HepG2 (cell line): ENCODE measurements around the gene RBMS2. TPM values are rescaled to one million over a fixed set of nuclear protein-coding genes. Genes with fewer than 3 reads are reported as not detected.

ENCODE experiments used
- ARNT2 ChIP-seq: sonication (generic); formaldehyde crosslinking; IDR thresholded peaks from 2 replicates; pipeline ENCODE4 v1.8.0; 2022; ENCODE audit warnings: mild to moderate bottlenecking, low read depth, missing genetic modification reagents, moderate library complexity
- ATF1 ChIP-seq: IDR thresholded peaks from 2 replicates; pipeline ENCODE4 v1.6.1; 2016; ENCODE audit warnings: mild to moderate bottlenecking, control low read depth
- KLF12 ChIP-seq: sonication (generic); formaldehyde crosslinking; IDR thresholded peaks from 2 replicates; pipeline ENCODE4 v1.4.0; 2020; ENCODE audit warnings: missing genetic modification reagents, borderline replicate concordance
- NCOA1 ChIP-seq: sonication (generic); formaldehyde crosslinking; IDR thresholded peaks from 2 replicates; pipeline ENCODE4 v1.9.0; 2021; ENCODE audit warnings: missing genetic modification reagents
- NFE2 ChIP-seq: sonication (generic); formaldehyde crosslinking; IDR thresholded peaks from 2 replicates; pipeline ENCODE4 v1.4.0; 2020; ENCODE audit warnings: missing genetic modification reagents
- NFIC ChIP-seq: IDR thresholded peaks from 2 replicates; pipeline ENCODE4 v1.6.1; 2012; ENCODE audit warnings: mild to moderate bottlenecking, low read length, inconsistent platforms
- NFYB ChIP-seq: sonication (generic); formaldehyde crosslinking; IDR thresholded peaks from 2 replicates; pipeline ENCODE4 v1.4.0; 2020; ENCODE audit warnings: missing genetic modification reagents
- PHF21A ChIP-seq: sonication (generic); formaldehyde crosslinking; IDR thresholded peaks from 2 replicates; pipeline ENCODE4 v1.5.0; 2020; ENCODE audit warnings: mild to moderate bottlenecking, missing genetic modification reagents
- SOX13 ChIP-seq, 3 experiments: fragments of 450-650 bp in 1 of 3; sonication (generic) in 1 of 3; formaldehyde crosslinking in 1 of 3; IDR thresholded peaks in 2 of 3; conservative IDR thresholded peaks in 1 of 3; 2 replicates each; pipeline versions ENCODE4 v1.5.0 to v1.6.1; 2016 to 2020; ENCODE audit warnings: antibody characterized with exemption in 1 of 3, mild to moderate bottlenecking in 1 of 3, missing compliant biosample characterization in 1 of 3, missing genetic modification reagents in 1 of 3, moderate library complexity in 1 of 3
- SPEN ChIP-seq: sonication (generic); formaldehyde crosslinking; IDR thresholded peaks from 2 replicates; pipeline ENCODE4 v1.5.1; 2020; ENCODE audit warnings: low read depth, mild to moderate bottlenecking, missing genetic modification reagents
- TEAD2 ChIP-seq: sonication (generic); formaldehyde crosslinking; IDR thresholded peaks from 2 replicates; pipeline ENCODE4 v1.9.0; 2021; ENCODE audit warnings: missing genetic modification reagents
- ZNF317 ChIP-seq: sonication (generic); formaldehyde crosslinking; IDR thresholded peaks from 2 replicates; pipeline ENCODE4 v1.5.0; 2020; ENCODE audit warnings: mild to moderate bottlenecking, missing genetic modification reagents
- ZNF33A ChIP-seq: sonication (generic); formaldehyde crosslinking; IDR thresholded peaks from 2 replicates; pipeline ENCODE4 v1.5.1; 2020; ENCODE audit warnings: missing genetic modification reagents, mild to moderate bottlenecking, moderate library complexity, borderline replicate concordance
- ZNF792 ChIP-seq: IDR thresholded peaks from 2 replicates; pipeline ENCODE4 v1.6.1; 2016
- polyA plus RNA-seq, 8 experiments: library from polyadenylated mRNA; depleted of rRNA in 3 of 8; stranded (reverse) in 7 of 8; unstranded in 1 of 8; fragments of >200 nt; fragmentation: Illumina TruSeq in 4 of 8; extraction: Trizol in 4 of 8; gene quantifications; 2 replicates each; pipeline versions ENCODE4 v1.2.1 to v1.2.3, GENCODE V29; 2011 to 2016; ENCODE audit warnings: low read depth in 4 of 8, missing spikeins in 1 of 8, mixed read lengths in 1 of 8; ENCODE audit not compliant: insufficient read depth in 1 of 8
- total RNA-seq, 5 experiments: library from RNA; depleted of rRNA; stranded (reverse); fragments of >200 nt; fragmentation: Illumina TruSeq; extraction: Trizol; gene quantifications; 2 replicates each; pipeline ENCODE4 v1.2.3, GENCODE V29; 2016; ENCODE audit warnings: low read depth in 1 of 5
- TF ChIP-seq, protein P1 (sequence below): sonication (generic); formaldehyde crosslinking; IDR thresholded peaks from 2 replicates; pipeline ENCODE4 v1.5.0; 2020; ENCODE audit warnings: missing genetic modification reagents
- TF ChIP-seq, protein P2 (sequence below): sonication (generic); formaldehyde crosslinking; IDR thresholded peaks from 2 replicates; pipeline ENCODE4 v1.5.0; 2020; ENCODE audit warnings: mild to moderate bottlenecking, missing genetic modification reagents, borderline replicate concordance
- TF ChIP-seq, protein P3 (sequence below): sonication (generic); formaldehyde crosslinking; IDR thresholded peaks from 2 replicates; pipeline ENCODE4 v1.5.1; 2020; ENCODE audit warnings: missing genetic modification reagents, mild to moderate bottlenecking, borderline replicate concordance
- TF ChIP-seq, protein P4 (sequence below): sonication (generic); formaldehyde crosslinking; IDR thresholded peaks from 2 replicates; pipeline ENCODE4 v1.5.0; 2020; ENCODE audit warnings: mild to moderate bottlenecking, missing genetic modification reagents
- TF ChIP-seq, protein P5 (sequence below): sonication (generic); formaldehyde crosslinking; conservative IDR thresholded peaks from 2 replicates; pipeline ENCODE4 v1.8.0; 2022; ENCODE audit warnings: mild to moderate bottlenecking, moderate library complexity, missing genetic modification reagents

RBMS2 gene
- total and polyA plus RNA-seq, 2 of the 13 experiments (the other 11 are each of a cell fraction or from before 2014, with no cell fraction given) = 0.53 to 7.4 TPM

DNA sequence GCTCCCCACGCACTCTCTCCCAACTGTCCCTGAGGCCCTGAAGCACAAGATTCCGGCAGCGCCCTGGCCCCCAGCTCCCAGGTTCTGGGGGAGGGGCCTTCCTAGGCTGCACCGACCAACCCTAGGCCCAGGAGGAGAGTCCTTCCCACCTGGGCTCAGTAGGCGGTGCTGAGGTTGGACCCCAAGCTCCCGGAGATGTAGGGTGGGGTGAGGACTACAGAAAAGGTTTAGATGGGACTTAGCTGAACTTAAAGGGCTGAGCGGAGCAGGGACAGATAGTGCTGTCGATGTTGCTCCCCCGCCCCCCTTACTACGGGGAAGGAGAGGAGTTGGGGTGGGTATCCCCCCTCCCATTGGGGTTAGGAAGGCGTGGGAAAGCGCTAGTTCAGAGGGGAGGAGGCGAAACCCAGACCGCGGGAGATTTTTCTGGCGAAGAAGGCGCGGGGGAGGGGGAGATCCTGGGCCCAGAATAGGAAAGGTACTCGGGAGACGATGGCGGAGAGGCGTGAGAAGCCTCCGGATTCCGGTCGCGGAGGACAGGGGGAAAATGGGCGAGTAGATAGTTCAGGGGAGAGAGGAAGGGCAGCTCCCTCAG lies 112.7 kb downstream of the RBMS2 start (continued):
- TF ChIP-seq, protein P1, sequence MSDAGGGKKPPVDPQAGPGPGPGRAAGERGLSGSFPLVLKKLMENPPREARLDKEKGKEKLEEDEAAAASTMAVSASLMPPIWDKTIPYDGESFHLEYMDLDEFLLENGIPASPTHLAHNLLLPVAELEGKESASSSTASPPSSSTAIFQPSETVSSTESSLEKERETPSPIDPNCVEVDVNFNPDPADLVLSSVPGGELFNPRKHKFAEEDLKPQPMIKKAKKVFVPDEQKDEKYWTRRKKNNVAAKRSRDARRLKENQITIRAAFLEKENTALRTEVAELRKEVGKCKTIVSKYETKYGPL = no peak
- 0 out of 2 replicates have a peak, but pooled peaks have one; percentile 31 for TF ChIP-seq NFYB (CRISPR knock-in tag)
- no peak for TF ChIP-seq PHF21A (CRISPR knock-in tag)
- no peak for TF ChIP-seq KLF12 (CRISPR knock-in tag)
- TF ChIP-seq, protein P2, sequence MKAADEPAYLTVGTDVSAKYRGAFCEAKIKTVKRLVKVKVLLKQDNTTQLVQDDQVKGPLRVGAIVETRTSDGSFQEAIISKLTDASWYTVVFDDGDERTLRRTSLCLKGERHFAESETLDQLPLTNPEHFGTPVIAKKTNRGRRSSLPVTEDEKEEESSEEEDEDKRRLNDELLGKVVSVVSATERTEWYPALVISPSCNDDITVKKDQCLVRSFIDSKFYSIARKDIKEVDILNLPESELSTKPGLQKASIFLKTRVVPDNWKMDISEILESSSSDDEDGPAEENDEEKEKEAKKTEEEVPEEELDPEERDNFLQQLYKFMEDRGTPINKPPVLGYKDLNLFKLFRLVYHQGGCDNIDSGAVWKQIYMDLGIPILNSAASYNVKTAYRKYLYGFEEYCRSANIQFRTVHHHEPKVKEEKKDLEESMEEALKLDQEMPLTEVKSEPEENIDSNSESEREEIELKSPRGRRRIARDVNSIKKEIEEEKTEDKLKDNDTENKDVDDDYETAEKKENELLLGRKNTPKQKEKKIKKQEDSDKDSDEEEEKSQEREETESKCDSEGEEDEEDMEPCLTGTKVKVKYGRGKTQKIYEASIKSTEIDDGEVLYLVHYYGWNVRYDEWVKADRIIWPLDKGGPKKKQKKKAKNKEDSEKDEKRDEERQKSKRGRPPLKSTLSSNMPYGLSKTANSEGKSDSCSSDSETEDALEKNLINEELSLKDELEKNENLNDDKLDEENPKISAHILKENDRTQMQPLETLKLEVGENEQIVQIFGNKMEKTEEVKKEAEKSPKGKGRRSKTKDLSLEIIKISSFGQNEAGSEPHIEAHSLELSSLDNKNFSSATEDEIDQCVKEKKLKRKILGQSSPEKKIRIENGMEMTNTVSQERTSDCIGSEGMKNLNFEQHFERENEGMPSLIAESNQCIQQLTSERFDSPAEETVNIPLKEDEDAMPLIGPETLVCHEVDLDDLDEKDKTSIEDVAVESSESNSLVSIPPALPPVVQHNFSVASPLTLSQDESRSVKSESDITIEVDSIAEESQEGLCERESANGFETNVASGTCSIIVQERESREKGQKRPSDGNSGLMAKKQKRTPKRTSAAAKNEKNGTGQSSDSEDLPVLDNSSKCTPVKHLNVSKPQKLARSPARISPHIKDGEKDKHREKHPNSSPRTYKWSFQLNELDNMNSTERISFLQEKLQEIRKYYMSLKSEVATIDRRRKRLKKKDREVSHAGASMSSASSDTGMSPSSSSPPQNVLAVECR = no peak
- TF ChIP-seq SPEN (CRISPR knock-in tag) = 0 out of 2 replicates have a peak, but pooled peaks have one; percentile 0
- no peak for TF ChIP-seq NFIC
- TF ChIP-seq, protein P3, sequence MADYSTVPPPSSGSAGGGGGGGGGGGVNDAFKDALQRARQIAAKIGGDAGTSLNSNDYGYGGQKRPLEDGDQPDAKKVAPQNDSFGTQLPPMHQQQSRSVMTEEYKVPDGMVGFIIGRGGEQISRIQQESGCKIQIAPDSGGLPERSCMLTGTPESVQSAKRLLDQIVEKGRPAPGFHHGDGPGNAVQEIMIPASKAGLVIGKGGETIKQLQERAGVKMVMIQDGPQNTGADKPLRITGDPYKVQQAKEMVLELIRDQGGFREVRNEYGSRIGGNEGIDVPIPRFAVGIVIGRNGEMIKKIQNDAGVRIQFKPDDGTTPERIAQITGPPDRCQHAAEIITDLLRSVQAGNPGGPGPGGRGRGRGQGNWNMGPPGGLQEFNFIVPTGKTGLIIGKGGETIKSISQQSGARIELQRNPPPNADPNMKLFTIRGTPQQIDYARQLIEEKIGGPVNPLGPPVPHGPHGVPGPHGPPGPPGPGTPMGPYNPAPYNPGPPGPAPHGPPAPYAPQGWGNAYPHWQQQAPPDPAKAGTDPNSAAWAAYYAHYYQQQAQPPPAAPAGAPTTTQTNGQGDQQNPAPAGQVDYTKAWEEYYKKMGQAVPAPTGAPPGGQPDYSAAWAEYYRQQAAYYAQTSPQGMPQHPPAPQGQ (CRISPR knock-in tag) = no peak
- TF ChIP-seq NCOA1 = no peak
- no peak for TF ChIP-seq ZNF317 (CRISPR knock-in tag)
- no peak for TF ChIP-seq NFE2 (CRISPR knock-in tag)
- TF ChIP-seq SOX13 (IDR thresholded peaks at IDR 0.05) = no peak
- no peak for TF ChIP-seq SOX13 (CRISPR knock-in tag; conservative IDR thresholded peaks at IDR 0.05 in 1 of 2, IDR thresholded peaks at IDR 0.05 in 1 of 2)
- no peak for TF ChIP-seq ATF1 (CRISPR knock-in tag)
- TF ChIP-seq ARNT2 = no peak
- no peak for TF ChIP-seq TEAD2 (CRISPR knock-in tag)
- TF ChIP-seq, protein P4, sequence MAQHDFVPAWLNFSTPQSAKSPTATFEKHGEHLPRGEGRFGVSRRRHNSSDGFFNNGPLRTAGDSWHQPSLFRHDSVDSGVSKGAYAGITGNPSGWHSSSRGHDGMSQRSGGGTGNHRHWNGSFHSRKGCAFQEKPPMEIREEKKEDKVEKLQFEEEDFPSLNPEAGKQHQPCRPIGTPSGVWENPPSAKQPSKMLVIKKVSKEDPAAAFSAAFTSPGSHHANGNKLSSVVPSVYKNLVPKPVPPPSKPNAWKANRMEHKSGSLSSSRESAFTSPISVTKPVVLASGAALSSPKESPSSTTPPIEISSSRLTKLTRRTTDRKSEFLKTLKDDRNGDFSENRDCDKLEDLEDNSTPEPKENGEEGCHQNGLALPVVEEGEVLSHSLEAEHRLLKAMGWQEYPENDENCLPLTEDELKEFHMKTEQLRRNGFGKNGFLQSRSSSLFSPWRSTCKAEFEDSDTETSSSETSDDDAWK = no peak
- TF ChIP-seq, protein P5, sequence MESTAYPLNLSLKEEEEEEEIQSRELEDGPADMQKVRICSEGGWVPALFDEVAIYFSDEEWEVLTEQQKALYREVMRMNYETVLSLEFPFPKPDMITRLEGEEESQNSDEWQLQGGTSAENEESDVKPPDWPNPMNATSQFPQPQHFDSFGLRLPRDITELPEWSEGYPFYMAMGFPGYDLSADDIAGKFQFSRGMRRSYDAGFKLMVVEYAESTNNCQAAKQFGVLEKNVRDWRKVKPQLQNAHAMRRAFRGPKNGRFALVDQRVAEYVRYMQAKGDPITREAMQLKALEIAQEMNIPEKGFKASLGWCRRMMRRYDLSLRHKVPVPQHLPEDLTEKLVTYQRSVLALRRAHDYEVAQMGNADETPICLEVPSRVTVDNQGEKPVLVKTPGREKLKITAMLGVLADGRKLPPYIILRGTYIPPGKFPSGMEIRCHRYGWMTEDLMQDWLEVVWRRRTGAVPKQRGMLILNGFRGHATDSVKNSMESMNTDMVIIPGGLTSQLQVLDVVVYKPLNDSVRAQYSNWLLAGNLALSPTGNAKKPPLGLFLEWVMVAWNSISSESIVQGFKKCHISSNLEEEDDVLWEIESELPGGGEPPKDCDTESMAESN (CRISPR knock-in tag) = no peak
- no peak for TF ChIP-seq ZNF33A (CRISPR knock-in tag)
- TF ChIP-seq ZNF792 (CRISPR knock-in tag) = no peak
